B cell (primary cell): ENCODE data around the gene SLC24A3. TPM values are rescaled to one million over a fixed set of nuclear protein-coding genes. Genes with fewer than 3 reads are reported as not detected.

Experiments used
- ATAC-seq: fragments of 200-7000 bp; cut with Tn5 transposase; one replicate; pipeline ENCODE4 v1.10.0; 2021; ENCODE audit warnings: low read depth, mild to moderate bottlenecking, moderate number of reproducible peaks, moderate library complexity
- CTCF ChIA-PET: fragments of 350-600 bp; sonication (Branson Sonifier 250); formaldehyde crosslinking; loops from one replicate; lab custom pipeline; 2021; ENCODE audit warnings: antibody characterized with exemption, inconsistent platforms; lab: Charles Lee
- POLR2A ChIA-PET: fragments of 350-600 bp; sonication (Branson Sonifier 250); formaldehyde crosslinking; loops from one replicate; lab custom pipeline; 2021; ENCODE audit warnings: antibody characterized with exemption; lab: Charles Lee
- DNase-seq: peaks from one replicate; pipeline ENCODE4 v3.0.0; 2013
- H2AFZ ChIP-seq: 2 replicates; pipeline ENCODE4 v1.6.1; 2012; ENCODE audit warnings: mild to moderate bottlenecking, low read depth, low read length; ENCODE audit not compliant: insufficient read depth, poor library complexity, severe bottlenecking
- H3K27ac ChIP-seq, 2 donors: 1 replicate in 1 of 2; 2 replicates in 1 of 2; pipeline ENCODE4 v1.5.1; 2012 to 2013; ENCODE audit warnings: low read length in 2 of 2, mild to moderate bottlenecking in 2 of 2, moderate library complexity in 1 of 2
- H3K27me3 ChIP-seq, 4 experiments: fragments of 200-600 bp in 1 of 4; sonication (generic) in 1 of 4; replicated peaks in 1 of 4; 1 replicate in 2 of 4; 2 replicates in 2 of 4; pipeline versions ENCODE4 v1.6.1 to v1.7.0; 2013 to 2016; ENCODE audit warnings: low read length in 3 of 4, mild to moderate bottlenecking in 2 of 4, mixed read lengths in 1 of 4, moderate library complexity in 1 of 4; ENCODE audit not compliant: insufficient read depth in 4 of 4, control insufficient read depth in 3 of 4; ENCODE audit errors: control extremely low read depth in 1 of 4
- H3K36me3 ChIP-seq, 2 experiments: replicated peaks in 1 of 2; 1 replicate in 1 of 2; 2 replicates in 1 of 2; pipeline versions ENCODE4 v1.6.1 to v1.7.1; 2013; ENCODE audit warnings: low read length in 1 of 2; ENCODE audit not compliant: insufficient read depth in 2 of 2, control insufficient read depth in 1 of 2; ENCODE audit errors: control extremely low read depth in 1 of 2, extremely low read depth in 1 of 2
- H3K4me1 ChIP-seq, 2 donors: fragments of 200-600 bp in 1 of 2; sonication (generic) in 1 of 2; 1 replicate in 1 of 2; 2 replicates in 1 of 2; pipeline versions ENCODE4 v1.5.1 to v1.6.1; 2013 to 2017; ENCODE audit warnings: low read length in 2 of 2; ENCODE audit not compliant: control insufficient read depth in 2 of 2, insufficient read depth in 2 of 2
- H3K4me2 ChIP-seq: replicated peaks from 2 replicates; pipeline ENCODE3; 2012; ENCODE audit warnings: mild to moderate bottlenecking, low read depth, low read length; ENCODE audit not compliant: poor library complexity, severe bottlenecking
- H3K4me3 ChIP-seq, 5 experiments: fragments of 200-600 bp in 1 of 5; sonication (generic) in 1 of 5; 1 replicate in 3 of 5; 2 replicates in 2 of 5; pipeline versions ENCODE4 v1.5.1 to v1.7.0; 2011 to 2016; ENCODE audit warnings: low read length in 4 of 5, mild to moderate bottlenecking in 4 of 5, low read depth in 2 of 5, control low read depth in 1 of 5, moderate library complexity in 1 of 5; ENCODE audit not compliant: insufficient read depth in 1 of 5; ENCODE audit errors: control extremely low read depth in 1 of 5, extremely low read depth in 1 of 5
- H3K79me2 ChIP-seq: fragments of 200-600 bp; sonication (generic); one replicate; pipeline ENCODE4 v1.6.0; 2016; ENCODE audit warnings: low read length; ENCODE audit not compliant: control insufficient read depth, insufficient read depth
- H3K9ac ChIP-seq: fragments of 200-600 bp; sonication (generic); 2 replicates; pipeline ENCODE4 v1.6.1; 2017; ENCODE audit warnings: mild to moderate bottlenecking, low read length, moderate library complexity
- H3K9me3 ChIP-seq, 3 donors: one replicate each; pipeline versions ENCODE4 v1.6.1 to v1.7.1; 2013; ENCODE audit warnings: low read length in 2 of 3; ENCODE audit not compliant: control insufficient read depth in 2 of 3, insufficient read depth in 1 of 3; ENCODE audit errors: control extremely low read depth in 1 of 3
- H4K20me1 ChIP-seq: 2 replicates; pipeline ENCODE4 v1.6.0; 2012; ENCODE audit warnings: mild to moderate bottlenecking, low read length; ENCODE audit not compliant: insufficient read depth, control insufficient read depth, poor library complexity, severe bottlenecking
- H3K27ac Mint-ChIP-seq: one replicate; pipeline ENCODE4 v1.8.0; 2021; ENCODE audit warnings: mixed read lengths
- H3K27me3 Mint-ChIP-seq: one replicate; pipeline ENCODE4 v1.8.0; 2021; ENCODE audit warnings: mixed read lengths
- H3K4me1 Mint-ChIP-seq: one replicate; pipeline ENCODE4 v1.8.0; 2021; ENCODE audit warnings: mixed read lengths
- H3K4me3 Mint-ChIP-seq: one replicate; pipeline ENCODE4 v1.8.0; 2021; ENCODE audit warnings: mixed read lengths
- H3K9me3 Mint-ChIP-seq: one replicate; pipeline ENCODE4 v1.8.0; 2022; ENCODE audit warnings: mixed read lengths; ENCODE audit not compliant: insufficient read depth
- EZH2 ChIP-seq: IDR thresholded peaks from 2 replicates; pipeline ENCODE4 v1.6.1; 2012; ENCODE audit warnings: borderline replicate concordance, low read depth, mild to moderate bottlenecking, moderate library complexity, low read length; ENCODE audit not compliant: insufficient read depth, poor library complexity, severe bottlenecking
- WGBS: methylation state at CpG from one replicate; pipeline ENCODE4 v1.1.5; 2013; ENCODE audit warnings: missing lambda C conversion rate; ENCODE audit not compliant: insufficient coverage; 5-methylcytosine and 5-hydroxymethylcytosine counted together
- intact Hi-C: fragments of 100-400 bp; cut with micrococcal nuclease; formaldehyde crosslinking; loops from one replicate; pipeline ENCODE4 v1.10.0; 2022
- polyA plus RNA-seq: library from polyadenylated mRNA; depleted of rRNA; stranded (reverse); fragments of >200 nt; gene quantifications from 2 replicates; pipeline ENCODE4 v1.2.3, GENCODE V29; 2012
- total RNA-seq, 2 donors: library from RNA; stranded (reverse); fragments of 120-200 nt in 1 of 2; gene quantifications; 1 replicate in 1 of 2; 2 replicates in 1 of 2; pipeline versions ENCODE4 v1.2.3 to v1.2.4, GENCODE V29; 2013 to 2022
- TF ChIP-seq, protein P1 (sequence below): fragments of 200-600 bp; IDR thresholded peaks from one replicate; pipeline ENCODE4 v1.8.0; 2022; ENCODE audit warnings: antibody characterized with exemption, mild to moderate bottlenecking

SLC24A3 gene
- total and polyA plus RNA-seq, 2 donors (not counting 1 experiment from before 2014, with no cell fraction given), result not detected

DNA sequence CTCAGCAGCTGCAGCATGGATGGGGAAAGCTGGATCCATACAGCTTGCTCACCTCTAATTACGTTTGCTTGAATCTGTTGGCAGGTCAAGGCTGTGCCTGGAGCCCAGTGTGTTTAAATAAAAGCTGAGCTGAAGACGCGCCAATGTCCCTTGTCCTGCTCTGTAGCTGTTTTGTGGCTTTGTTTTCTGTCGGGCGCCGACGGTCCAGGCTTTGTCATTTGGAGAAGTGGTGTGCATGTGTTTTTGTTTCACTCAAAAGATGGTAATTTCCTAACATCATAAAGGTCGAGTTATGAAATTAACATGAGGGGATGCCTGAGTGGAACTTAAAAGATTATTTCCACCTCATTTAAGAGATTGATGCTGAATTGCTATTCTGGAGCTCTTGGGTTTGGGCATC lies 107.6 kb downstream of the SLC24A3 start:
- ATAC-seq (no peak), DNase-seq (no peak)
- intact Hi-C loops, result no loop called here
- TF ChIP-seq EZH2, result no peak
- TF ChIP-seq, protein P1, sequence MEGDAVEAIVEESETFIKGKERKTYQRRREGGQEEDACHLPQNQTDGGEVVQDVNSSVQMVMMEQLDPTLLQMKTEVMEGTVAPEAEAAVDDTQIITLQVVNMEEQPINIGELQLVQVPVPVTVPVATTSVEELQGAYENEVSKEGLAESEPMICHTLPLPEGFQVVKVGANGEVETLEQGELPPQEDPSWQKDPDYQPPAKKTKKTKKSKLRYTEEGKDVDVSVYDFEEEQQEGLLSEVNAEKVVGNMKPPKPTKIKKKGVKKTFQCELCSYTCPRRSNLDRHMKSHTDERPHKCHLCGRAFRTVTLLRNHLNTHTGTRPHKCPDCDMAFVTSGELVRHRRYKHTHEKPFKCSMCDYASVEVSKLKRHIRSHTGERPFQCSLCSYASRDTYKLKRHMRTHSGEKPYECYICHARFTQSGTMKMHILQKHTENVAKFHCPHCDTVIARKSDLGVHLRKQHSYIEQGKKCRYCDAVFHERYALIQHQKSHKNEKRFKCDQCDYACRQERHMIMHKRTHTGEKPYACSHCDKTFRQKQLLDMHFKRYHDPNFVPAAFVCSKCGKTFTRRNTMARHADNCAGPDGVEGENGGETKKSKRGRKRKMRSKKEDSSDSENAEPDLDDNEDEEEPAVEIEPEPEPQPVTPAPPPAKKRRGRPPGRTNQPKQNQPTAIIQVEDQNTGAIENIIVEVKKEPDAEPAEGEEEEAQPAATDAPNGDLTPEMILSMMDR, result no peak
- H3K4me1 Mint-ChIP-seq, result no peaks in the 10 kb centered on the region
- H4K20me1 ChIP-seq, result no peaks in the 10 kb centered on the region
- H3K36me3 ChIP-seq, result no peaks in the 10 kb centered on the region
- H3K4me3 ChIP-seq, result no peak overlapping the region
- H3K4me2 ChIP-seq, result no peak overlapping the region
- H3K27ac ChIP-seq, result no peak overlapping the region
- ChIA-PET POLR2A (no interaction called here), CTCF (no interaction called here)
- H3K27me3 ChIP-seq, result peaks cover 0 to 7% (median 0%) of the 10 kb centered on the region in 4 experiments
- H3K27ac Mint-ChIP-seq, result no peak overlapping the region
- WGBS, result 82% methylated on average over 2 of the region's 8 CpGs
- no peak overlapping the region for H3K4me3 Mint-ChIP-seq
- H3K9me3 Mint-ChIP-seq, result no peaks in the 10 kb centered on the region
- no peaks in the 10 kb centered on the region for H3K9me3 ChIP-seq
- H2AFZ ChIP-seq, result no peak overlapping the region
- H3K27me3 Mint-ChIP-seq, result peaks cover 15% of the 10 kb centered on the region
- H3K9ac ChIP-seq, result no peak overlapping the region
- no peaks in the 10 kb centered on the region for H3K4me1 ChIP-seq
- no peaks in the 10 kb centered on the region for H3K79me2 ChIP-seq

DNA sequence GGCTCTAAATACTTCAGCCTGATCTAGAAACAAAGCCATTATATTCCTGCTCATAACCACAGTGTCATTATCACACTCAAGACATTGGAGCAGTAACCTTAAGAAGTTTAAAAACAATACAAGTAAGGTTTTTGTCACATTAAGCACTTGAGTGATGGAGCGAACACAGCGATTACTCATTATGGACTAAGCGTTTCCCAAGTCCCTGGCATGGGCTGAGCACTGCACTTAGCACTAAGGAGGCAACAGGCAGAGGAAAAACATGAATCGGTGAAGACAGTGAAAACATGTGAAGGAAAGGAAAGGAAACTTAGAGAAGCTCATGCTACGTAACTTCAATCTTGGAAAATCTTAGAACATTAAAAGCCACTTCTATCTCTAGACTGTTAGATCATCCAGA lies 108.7 kb downstream of the SLC24A3 start:
- Mint-ChIP-seq H3K27ac (no peak overlapping the region), H3K9me3 (no peaks in the 10 kb centered on the region), H3K4me1 (no peaks in the 10 kb centered on the region), H3K4me3 (no peak overlapping the region), H3K27me3 (peaks cover 11% of the 10 kb centered on the region)
- H3K4me1 ChIP-seq, result no peaks in the 10 kb centered on the region
- no peak overlapping the region for H3K9ac ChIP-seq
- intact Hi-C loops, result no loop called here
- TF ChIP-seq EZH2, result no peak
- TF ChIP-seq, protein P1, result no peak
- ATAC-seq (no peak), DNase-seq (no peak)
- CTCF ChIA-PET, result no interaction called here
- H3K79me2 ChIP-seq, result no peaks in the 10 kb centered on the region
- 94% methylated on average over 3 of the region's 5 CpGs for WGBS
- H3K4me3 ChIP-seq, result no peak overlapping the region
- no peaks in the 10 kb centered on the region for H3K9me3 ChIP-seq
- no peaks in the 10 kb centered on the region for H3K36me3 ChIP-seq
- no peak overlapping the region for H3K4me2 ChIP-seq
- H4K20me1 ChIP-seq, result no peaks in the 10 kb centered on the region
- H3K27me3 ChIP-seq, result peaks cover 0 to 7% (median 0%) of the 10 kb centered on the region in 4 experiments
- H3K27ac ChIP-seq, result no peak overlapping the region
- POLR2A ChIA-PET, result no interaction called here
- H2AFZ ChIP-seq, result no peak overlapping the region
